Astrocyte (in vitro differentiated cells and primary cell): ENCODE data around the gene FA2H. TPM values are rescaled to one million over a fixed set of nuclear protein-coding genes. Genes with fewer than 3 reads are reported as not detected.
"Not testable (repeated sequence)": the region's sequence is repeated elsewhere in the genome, so short reads cannot be mapped to it uniquely, and the experiment has no call there.

ENCODE experiments used
- DNase-seq: peaks from one replicate; pipeline ENCODE4 v3.0.0-alpha.2; 2010; ENCODE audit warnings: low read depth
- FAIRE-seq: peaks from 2 replicates; lab custom pipeline; 2011; peaks lifted over from hg19 to GRCh38; lab: Jason Lieb, UNC
- H2AFZ ChIP-seq: 2 replicates; pipeline ENCODE4 v1.6.0; 2012; ENCODE audit warnings: low read depth, low read length, inconsistent platforms
- H3K27ac ChIP-seq: 2 replicates; pipeline ENCODE4 v1.5.1; 2011; ENCODE audit warnings: low read depth, low read length, inconsistent platforms
- H3K27me3 ChIP-seq: 2 replicates; pipeline ENCODE4 v1.6.0; 2011; ENCODE audit warnings: low read length, inconsistent platforms; ENCODE audit not compliant: insufficient read depth
- H3K36me3 ChIP-seq: 2 replicates; pipeline ENCODE4 v1.5.1; 2011; ENCODE audit warnings: low read length, inconsistent platforms; ENCODE audit not compliant: insufficient read depth
- H3K4me1 ChIP-seq: 2 replicates; pipeline ENCODE4 v1.5.1; 2011; ENCODE audit warnings: low read length, inconsistent platforms; ENCODE audit not compliant: insufficient read depth
- H3K4me2 ChIP-seq: 2 replicates; pipeline ENCODE4 v1.6.0; 2012; ENCODE audit warnings: low read length, inconsistent platforms
- H3K4me3 ChIP-seq: 2 replicates; pipeline ENCODE4 v1.5.1; 2011; ENCODE audit warnings: low read depth, mild to moderate bottlenecking, low read length, inconsistent platforms; ENCODE audit not compliant: insufficient read depth
- H3K79me2 ChIP-seq: 2 replicates; pipeline ENCODE4 v1.6.0; 2012; ENCODE audit warnings: mild to moderate bottlenecking, low read length, inconsistent platforms; ENCODE audit not compliant: insufficient read depth
- H3K9ac ChIP-seq: 2 replicates; pipeline ENCODE4 v1.6.0; 2012; ENCODE audit warnings: mild to moderate bottlenecking, low read length, inconsistent platforms
- H3K9me3 ChIP-seq: 2 replicates; pipeline ENCODE4 v1.5.1; 2012; ENCODE audit warnings: low read depth, mild to moderate bottlenecking, low read length, inconsistent platforms; ENCODE audit not compliant: insufficient read depth
- H4K20me1 ChIP-seq: 2 replicates; pipeline ENCODE4 v1.6.0; 2012; ENCODE audit warnings: low read length, inconsistent platforms; ENCODE audit not compliant: insufficient read depth
- H3K27ac Mint-ChIP-seq: one replicate; pipeline ENCODE4 v1.8.0; 2021; ENCODE audit warnings: mild to moderate bottlenecking, mixed read lengths; ENCODE audit not compliant: unreplicated experiment
- H3K27me3 Mint-ChIP-seq: one replicate; pipeline ENCODE4 v1.8.0; 2021; ENCODE audit warnings: low read depth, mixed read lengths; ENCODE audit not compliant: unreplicated experiment
- H3K36me3 Mint-ChIP-seq: one replicate; pipeline ENCODE4 v1.8.0; 2021; ENCODE audit warnings: low read depth, mixed read lengths; ENCODE audit not compliant: unreplicated experiment
- H3K4me1 Mint-ChIP-seq: one replicate; pipeline ENCODE4 v1.8.0; 2021; ENCODE audit warnings: low read depth, mixed read lengths; ENCODE audit not compliant: unreplicated experiment
- H3K4me3 Mint-ChIP-seq: one replicate; pipeline ENCODE4 v1.8.0; 2021; ENCODE audit warnings: mild to moderate bottlenecking, moderate library complexity, mixed read lengths; ENCODE audit not compliant: unreplicated experiment
- H3K9me3 Mint-ChIP-seq: one replicate; pipeline ENCODE4 v1.8.0; 2021; ENCODE audit warnings: mild to moderate bottlenecking, mixed read lengths; ENCODE audit not compliant: unreplicated experiment
- CTCF ChIP-seq: IDR thresholded peaks from 2 replicates; pipeline ENCODE4 v1.5.1; 2011; ENCODE audit warnings: low read depth, mild to moderate bottlenecking, inconsistent platforms, low read length, moderate library complexity; ENCODE audit not compliant: insufficient read depth
- EZH2 ChIP-seq: IDR thresholded peaks from 2 replicates; pipeline ENCODE4 v1.6.1; 2012; ENCODE audit warnings: mild to moderate bottlenecking, low read length, inconsistent platforms; ENCODE audit not compliant: insufficient read depth
- total RNA-seq: library from RNA; stranded (reverse); gene quantifications from 2 replicates; pipeline ENCODE4 v1.2.1, GENCODE V29; 2021

FA2H gene
- total RNA-seq, 1 donor from 2014 or later = 0.14 TPM

DNA sequence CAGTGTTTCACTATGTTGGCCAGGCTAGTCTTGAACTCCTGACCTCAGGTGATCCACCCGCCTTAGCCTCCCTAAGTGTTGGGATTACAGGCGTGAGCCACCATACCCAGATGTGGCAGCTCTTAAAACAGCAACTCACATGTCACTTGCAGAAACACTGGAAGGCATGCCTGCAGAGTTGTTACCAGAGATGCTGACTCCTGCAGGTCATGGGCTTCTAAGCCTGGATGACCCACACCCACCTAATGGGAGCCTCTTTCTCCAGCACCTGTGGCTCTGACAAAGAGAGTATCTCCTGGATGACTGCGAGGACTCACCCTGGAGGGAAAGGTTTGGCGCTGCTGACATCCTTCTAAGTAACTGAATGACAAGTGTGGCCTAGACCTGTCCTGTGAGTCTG, 96.8 kb downstream of the FA2H start:
- H3K27ac Mint-ChIP-seq = no peak overlapping the region
- no peak for FAIRE-seq

DNA sequence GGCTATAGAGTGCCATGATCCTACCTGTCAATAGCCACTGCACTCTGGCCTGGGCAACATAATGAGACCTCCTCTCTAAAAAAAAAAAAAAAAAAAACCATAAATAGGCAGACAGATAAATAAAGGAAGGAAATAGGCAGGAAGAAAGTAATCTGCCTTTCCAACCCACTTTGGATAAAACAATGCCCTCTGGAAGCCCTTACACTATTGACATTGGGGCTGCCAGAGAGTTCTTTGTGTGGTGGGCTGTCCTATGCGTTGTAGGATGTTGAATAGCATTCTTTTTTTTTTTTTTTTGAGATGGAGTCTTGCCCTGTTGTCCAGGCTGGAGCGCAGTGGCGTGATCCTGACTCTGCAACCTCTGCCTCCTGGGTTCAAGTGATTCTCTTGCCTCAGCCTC, 100.7 kb downstream of the FA2H start:
- Mint-ChIP-seq H3K4me3 (no peak overlapping the region), H3K27ac (no peak overlapping the region), H3K9me3 (no peaks in the 10 kb centered on the region), H3K36me3 (peaks cover 6% of the 10 kb centered on the region), H3K4me1 (no peaks in the 10 kb centered on the region), H3K27me3 (peaks cover 17% of the 10 kb centered on the region)
- Histone ChIP-seq H3K9ac (no peak overlapping the region), H3K79me2 (no peaks in the 10 kb centered on the region), H3K4me2 (no peak overlapping the region), H4K20me1 (no peaks in the 10 kb centered on the region), H3K9me3 (no peaks in the 10 kb centered on the region), H3K27me3 (no peaks in the 10 kb centered on the region), H3K4me1 (no peaks in the 10 kb centered on the region), H3K27ac (no peak overlapping the region), H3K36me3 (no peaks in the 10 kb centered on the region), H3K4me3 (no peak overlapping the region), H2AFZ (no peak overlapping the region)
- TF ChIP-seq CTCF (no peak), EZH2 (no peak)
- DNase-seq = no peak
- no peak for FAIRE-seq

More for the DNA sequence above, 96.8 kb downstream of the FA2H start:
- Histone ChIP-seq H3K36me3 (no peaks in the 10 kb centered on the region), H3K4me1 (no peaks in the 10 kb centered on the region), H3K9ac (no peak overlapping the region), H4K20me1 (no peaks in the 10 kb centered on the region), H3K27me3 (no peaks in the 10 kb centered on the region), H3K4me3 (no peak overlapping the region), H3K79me2 (no peaks in the 10 kb centered on the region), H2AFZ (no peak overlapping the region), H3K27ac (no peak overlapping the region), H3K4me2 (no peak overlapping the region), H3K9me3 (no peaks in the 10 kb centered on the region)
- H3K36me3 Mint-ChIP-seq = peaks cover 3% of the 10 kb centered on the region
- no peak overlapping the region for H3K4me3 Mint-ChIP-seq
- no peaks in the 10 kb centered on the region for H3K4me1 Mint-ChIP-seq
- no peak for DNase-seq
- H3K27me3 Mint-ChIP-seq = peaks cover 11% of the 10 kb centered on the region
- TF ChIP-seq CTCF = no peak
- TF ChIP-seq EZH2 = no peak
- no peaks in the 10 kb centered on the region for H3K9me3 Mint-ChIP-seq

DNA sequence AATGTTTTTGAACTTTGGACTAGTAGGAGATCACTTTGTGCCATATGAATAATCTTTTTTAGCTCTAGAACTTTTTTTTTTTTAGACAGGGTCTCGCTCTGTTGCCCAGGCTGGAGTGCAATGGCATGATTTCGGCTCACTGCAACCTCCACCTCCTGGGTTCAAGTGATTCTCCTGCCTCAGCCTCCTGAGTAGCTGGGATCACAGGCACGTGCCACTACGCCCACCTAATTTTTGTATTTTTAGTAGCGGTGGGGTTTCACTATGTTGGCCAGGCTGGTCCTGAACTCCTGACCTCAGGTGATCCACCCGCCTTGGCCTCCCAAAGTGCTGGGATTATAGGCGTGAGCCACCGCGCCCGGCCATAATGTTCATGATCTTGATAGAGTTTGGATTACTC, 105.7 kb downstream of the FA2H start:
- H3K27ac Mint-ChIP-seq, H3K4me1 Mint-ChIP-seq, H3K9me3 ChIP-seq, H3K27ac ChIP-seq, H3K9ac ChIP-seq, H2AFZ ChIP-seq, FAIRE-seq, H3K36me3 Mint-ChIP-seq, H3K36me3 ChIP-seq, H4K20me1 ChIP-seq, H3K4me3 Mint-ChIP-seq, H3K4me3 ChIP-seq, H3K4me2 ChIP-seq, H3K9me3 Mint-ChIP-seq, H3K27me3 ChIP-seq, H3K4me1 ChIP-seq, DNase-seq: not testable (repeated sequence)
- peaks cover 29% of the 10 kb centered on the region for H3K79me2 ChIP-seq
- H3K27me3 Mint-ChIP-seq = peaks cover 11% of the 10 kb centered on the region
